Dermis microvascular lymphatic vessel endothelial cell (primary cell): ENCODE results near the gene ATE1. TPM values are rescaled to one million over a fixed set of nuclear protein-coding genes. Genes with fewer than 3 reads are reported as not detected.
"Not testable (repeated sequence)": the region's sequence is repeated elsewhere in the genome, so short reads cannot be mapped to it uniquely, and the experiment has no call there.

Source experiments
- DNase-seq, 2 donors: peaks; one replicate each; pipeline versions ENCODE4 v3.0.0 to v3.0.0-alpha.2; 2010; ENCODE audit warnings: low read depth in 2 of 2
- total RNA-seq: library from RNA; depleted of rRNA; stranded (reverse); fragments of >200 nt; gene quantifications from 2 replicates; pipeline ENCODE4 v1.2.1, GENCODE V29; 2014

ATE1 gene
- total RNA-seq, 1 donor from 2014 or later, result 31.1 TPM

GRCh38 chr10:121832647-121833046, 95.2 kb downstream of the ATE1 start:
- no peak for DNase-seq

GRCh38 chr10:121831777-121832176, 96.1 kb downstream of the ATE1 start:
- no peak for DNase-seq

GRCh38 chr10:121831237-121831636, 96.6 kb downstream of the ATE1 start:
- DNase-seq, result no peak

GRCh38 chr10:121830101-121830500, 97.7 kb downstream of the ATE1 start:
- no peak for DNase-seq

GRCh38 chr10:121828045-121828444, 99.8 kb downstream of the ATE1 start:
- DNase-seq, result no peak

- not testable (repeated sequence) for DNase-seq
Observed at GRCh38 chr10:121826773-121827172, 101.1 kb downstream of the ATE1 start.

- DNase-seq, result peak; percentile 44 to 56
Observed at GRCh38 chr10:121823993-121824463, 103.8 kb downstream of the ATE1 start.

GRCh38 chr10:121822724-121823123, 105.1 kb downstream of the ATE1 start:
- DNase-seq, result no peak

GRCh38 chr10:121822180-121822579, 105.7 kb downstream of the ATE1 start:
- DNase-seq, result no peak

- no peak for DNase-seq
Observed at GRCh38 chr10:121819049-121819448, 108.8 kb downstream of the ATE1 start.

GRCh38 chr10:121818599-121818998, 109.2 kb downstream of the ATE1 start:
- no peak for DNase-seq

- DNase-seq, result no peak
Observed at GRCh38 chr10:121816197-121816596, 111.6 kb downstream of the ATE1 start.

GRCh38 chr10:121813857-121814256, 114.0 kb downstream of the ATE1 start:
- no peak for DNase-seq

- DNase-seq, result peak in 1 of 2 donors; percentile 77
Observed at GRCh38 chr10:121813211-121813815, 114.5 kb downstream of the ATE1 start.

- DNase-seq, result no peak
Observed at GRCh38 chr10:121812031-121812430, 115.8 kb downstream of the ATE1 start.

GRCh38 chr10:121811386-121811785, 116.4 kb downstream of the ATE1 start:
- DNase-seq, result no peak

GRCh38 chr10:121808835-121809234, 119.0 kb downstream of the ATE1 start:
- no peak for DNase-seq

- no peak for DNase-seq
Observed at GRCh38 chr10:121804460-121804859, 123.4 kb downstream of the ATE1 start.

- DNase-seq, result no peak
Observed at GRCh38 chr10:121803611-121804010, 124.2 kb downstream of the ATE1 start.

- no peak for DNase-seq
Observed at GRCh38 chr10:121800831-121801230, 127.0 kb downstream of the ATE1 start.

- DNase-seq, result no peak
Observed at GRCh38 chr10:121800146-121800545, 127.7 kb downstream of the ATE1 start.

- no peak for DNase-seq
Observed at GRCh38 chr10:121797490-121797889, 130.3 kb downstream of the ATE1 start.

- DNase-seq, result no peak
Observed at GRCh38 chr10:121796342-121796741, 131.5 kb downstream of the ATE1 start.

- peak; percentile 7 to 88 for DNase-seq
Observed at GRCh38 chr10:121792198-121792597, 135.6 kb downstream of the ATE1 start.
